GM21447 (cell line): ENCODE measurements around the gene LIX1.
A peak's percentile ranks its signal among the peaks of the same experiment; 100 is the strongest.
"Not testable (repeated sequence)": the region's sequence is repeated elsewhere in the genome, so short reads cannot be mapped to it uniquely, and the experiment has no call there.

ENCODE experiments used
- ATAC-seq: cut with Tn5 transposase; IDR thresholded peaks from one replicate; pipeline ENCODE4 v1.9.1; 2021; ENCODE audit not compliant: unreplicated experiment

LIX1 gene

GRCh38 chr5:97143704-97144103, 1.3 kb upstream of the LIX1 start:
- no peak for ATAC-seq

GRCh38 chr5:97141539-97141938, 872 bp downstream of the LIX1 start:
- no peak for ATAC-seq

GRCh38 chr5:97141031-97141430, 1.4 kb downstream of the LIX1 start:
- ATAC-seq, result no peak

GRCh38 chr5:97140250-97140649, 2.2 kb downstream of the LIX1 start:
- not testable (repeated sequence) for ATAC-seq

- no peak for ATAC-seq
Observed at GRCh38 chr5:97136475-97136874, 5.9 kb downstream of the LIX1 start.

- ATAC-seq, result no peak
Observed at GRCh38 chr5:97135868-97136267, 6.5 kb downstream of the LIX1 start.

- no peak for ATAC-seq
Observed at GRCh38 chr5:97134634-97135033, 7.8 kb downstream of the LIX1 start.

GRCh38 chr5:97133101-97133500, 9.3 kb downstream of the LIX1 start:
- no peak for ATAC-seq

- ATAC-seq, result no peak
Observed at GRCh38 chr5:97131921-97132320, 10.5 kb downstream of the LIX1 start.

GRCh38 chr5:97131139-97131710, 11.2 kb downstream of the LIX1 start:
- ATAC-seq, result no peak

GRCh38 chr5:97127727-97128126, 14.7 kb downstream of the LIX1 start:
- no peak for ATAC-seq

- ATAC-seq, result no peak
Observed at GRCh38 chr5:97125125-97125683, 17.2 kb downstream of the LIX1 start.

GRCh38 chr5:97124335-97124734, 18.1 kb downstream of the LIX1 start:
- ATAC-seq, result no peak

GRCh38 chr5:97121848-97122247, 20.6 kb downstream of the LIX1 start:
- ATAC-seq, result no peak

- ATAC-seq, result no peak
Observed at GRCh38 chr5:97120195-97120594, 22.2 kb downstream of the LIX1 start.

GRCh38 chr5:97119007-97119390, 23.4 kb downstream of the LIX1 start:
- no peak for ATAC-seq

- peak; percentile 72 for ATAC-seq
Observed at GRCh38 chr5:97118261-97119006, 24.0 kb downstream of the LIX1 start.

GRCh38 chr5:97115932-97116331, 26.5 kb downstream of the LIX1 start:
- ATAC-seq, result no peak

- ATAC-seq, result no peak
Observed at GRCh38 chr5:97112230-97112629, 30.2 kb downstream of the LIX1 start.

GRCh38 chr5:97111616-97112015, 30.8 kb downstream of the LIX1 start:
- ATAC-seq, result no peak

GRCh38 chr5:97111004-97111403, 31.4 kb downstream of the LIX1 start:
- ATAC-seq, result no peak

GRCh38 chr5:97107318-97107717, 35.1 kb downstream of the LIX1 start:
- no peak for ATAC-seq

GRCh38 chr5:97106216-97106581, 36.2 kb downstream of the LIX1 start:
- no peak for ATAC-seq
